Measurements from ENCODE around the gene ZC3H10. TPM values are rescaled to one million over a fixed set of nuclear protein-coding genes. Genes with fewer than 3 reads are reported as not detected.
"Not testable (repeated sequence)": the region's sequence is repeated elsewhere in the genome, so short reads cannot be mapped to it uniquely, and the experiment has no call there.

ZC3H10 gene, protein sequence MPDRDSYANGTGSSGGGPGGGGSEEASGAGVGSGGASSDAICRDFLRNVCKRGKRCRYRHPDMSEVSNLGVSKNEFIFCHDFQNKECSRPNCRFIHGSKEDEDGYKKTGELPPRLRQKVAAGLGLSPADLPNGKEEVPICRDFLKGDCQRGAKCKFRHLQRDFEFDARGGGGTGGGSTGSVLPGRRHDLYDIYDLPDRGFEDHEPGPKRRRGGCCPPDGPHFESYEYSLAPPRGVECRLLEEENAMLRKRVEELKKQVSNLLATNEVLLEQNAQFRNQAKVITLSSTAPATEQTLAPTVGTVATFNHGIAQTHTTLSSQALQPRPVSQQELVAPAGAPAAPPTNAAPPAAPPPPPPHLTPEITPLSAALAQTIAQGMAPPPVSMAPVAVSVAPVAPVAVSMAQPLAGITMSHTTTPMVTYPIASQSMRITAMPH
- total RNA-seq, result 5.0 to 11.2 TPM (median 8.0 TPM) in 3 replicates
- long read RNA-seq, full-length matches to known transcripts, result 16 of 16 reads
- long read RNA-seq, partial matches to known transcripts, result 0 of 16 reads
- long read RNA-seq, other reads (novel, unspliced or antisense), result 0 of 16 reads

GRCh38 chr12:56117778-56118687 lies at the start of gene ZC3H10:
TSS of gene ZC3H10 (plus strand) at chr12:56118266. CDS start at chr12:56120563, 2,297 bp downstream.
- TF ChIP-seq CTCF (IDR thresholded peaks at IDR 0.05), result peak; percentile 78
- peaks cover 14% of the 10 kb centered on the region for H3K36me3 Mint-ChIP-seq (ENCODE audit: low read depth)

DNA sequence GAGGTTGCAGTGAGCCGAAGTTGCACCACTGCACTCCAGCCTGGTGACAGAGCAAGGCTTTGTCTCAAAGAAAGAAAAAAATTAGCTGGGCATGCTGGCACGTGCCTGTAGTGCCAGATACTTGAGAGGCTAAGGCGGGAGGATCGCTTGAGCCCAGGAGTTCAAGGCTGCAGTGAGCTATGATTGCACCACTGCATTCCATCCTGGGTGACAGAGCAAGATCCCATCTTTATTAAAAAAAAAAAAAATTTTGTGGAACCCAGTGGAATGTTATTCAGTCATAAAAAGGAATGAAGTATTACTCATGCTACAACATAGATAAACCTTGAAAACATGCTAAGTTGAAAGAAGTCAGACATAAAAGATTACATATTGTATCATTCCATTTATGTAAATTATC lies 46.4 kb upstream of the ZC3H10 start:
- Mint-ChIP-seq H3K27me3 (ENCODE audit: low read depth) (no peaks in the 10 kb centered on the region), H3K4me3 (ENCODE audit: unreplicated experiment) (no peak overlapping the region), H3K36me3 (ENCODE audit: low read depth) (no peaks in the 10 kb centered on the region), H3K27ac (ENCODE audit: unreplicated experiment) (no peak overlapping the region), H3K9me3 (ENCODE audit: low read depth) (no peaks in the 10 kb centered on the region), H3K4me1 (ENCODE audit: low read depth) (no peaks in the 10 kb centered on the region)
- TF ChIP-seq CTCF (IDR thresholded peaks at IDR 0.05), result no peak
- no peak for DNase-seq (ENCODE audit: low spot score)

More at GRCh38 chr12:56117778-56118687, at the start of gene ZC3H10:
- Mint-ChIP-seq H3K27ac (ENCODE audit: unreplicated experiment) (peak within 1 kb of the TSS; percentile 100), H3K27me3 (ENCODE audit: low read depth) (no peaks in the 10 kb centered on the region), H3K4me1 (ENCODE audit: low read depth) (peaks cover 33% of the 10 kb centered on the region), H3K9me3 (ENCODE audit: low read depth) (no peaks in the 10 kb centered on the region), H3K4me3 (ENCODE audit: unreplicated experiment) (peak within 1 kb of the TSS; percentile 89)
- peak; percentile 99 for DNase-seq (ENCODE audit: low spot score)

DNA sequence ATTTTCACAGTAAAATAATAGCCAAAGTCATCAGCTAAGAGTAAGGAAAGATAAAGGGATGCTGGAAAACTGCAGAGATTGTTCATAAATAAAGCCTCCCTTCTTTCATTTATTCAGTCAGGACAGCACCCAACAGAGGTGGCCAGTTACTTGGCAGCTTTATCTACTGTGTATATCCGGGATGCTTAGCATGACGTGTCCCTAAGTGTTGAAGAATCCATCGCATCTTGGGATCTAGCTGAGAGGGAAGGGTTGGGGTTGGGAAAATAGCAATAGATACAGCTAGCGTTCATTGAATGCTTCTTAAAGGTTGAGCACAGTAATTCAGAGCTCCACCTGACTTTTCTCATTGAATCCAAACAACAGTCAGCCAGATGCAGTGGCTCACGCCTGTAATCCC lies 43.7 kb upstream of the ZC3H10 start:
- no peak for TF ChIP-seq CTCF (IDR thresholded peaks at IDR 0.05)
- Mint-ChIP-seq H3K4me3 (ENCODE audit: unreplicated experiment) (no peak overlapping the region), H3K27ac (ENCODE audit: unreplicated experiment) (no peak overlapping the region), H3K27me3 (ENCODE audit: low read depth) (no peaks in the 10 kb centered on the region), H3K9me3 (ENCODE audit: low read depth) (no peaks in the 10 kb centered on the region), H3K36me3 (ENCODE audit: low read depth) (no peaks in the 10 kb centered on the region), H3K4me1 (ENCODE audit: low read depth) (peaks cover 7% of the 10 kb centered on the region)
- no peak for DNase-seq (ENCODE audit: low spot score)

- H3K27ac Mint-ChIP-seq (ENCODE audit: unreplicated experiment); H3K27me3 Mint-ChIP-seq (ENCODE audit: low read depth); H3K9me3 Mint-ChIP-seq (ENCODE audit: low read depth); H3K4me3 Mint-ChIP-seq (ENCODE audit: unreplicated experiment); H3K36me3 Mint-ChIP-seq (ENCODE audit: low read depth): not testable (repeated sequence)
- peak; percentile 1 for DNase-seq (ENCODE audit: low spot score)
- H3K4me1 Mint-ChIP-seq (ENCODE audit: low read depth), result peaks cover 11% of the 10 kb centered on the region
Measured at GRCh38 chr12:56077966-56078365, 40.1 kb upstream of the ZC3H10 start.

- H3K9me3 Mint-ChIP-seq (ENCODE audit: low read depth), result no peaks in the 10 kb centered on the region
- H3K4me1 Mint-ChIP-seq (ENCODE audit: low read depth), result peaks cover 11% of the 10 kb centered on the region
- no peaks in the 10 kb centered on the region for H3K36me3 Mint-ChIP-seq (ENCODE audit: low read depth)
- H3K27ac Mint-ChIP-seq (ENCODE audit: unreplicated experiment), result peak overlapping the region; percentile 70
- peaks cover 3% of the 10 kb centered on the region for H3K27me3 Mint-ChIP-seq (ENCODE audit: low read depth)
- no peak for DNase-seq (ENCODE audit: low spot score)
- peak overlapping the region; percentile 77 for H3K4me3 Mint-ChIP-seq (ENCODE audit: unreplicated experiment)
- TF ChIP-seq CTCF (IDR thresholded peaks at IDR 0.05), result no peak
Measured at GRCh38 chr12:56078427-56078826, 39.6 kb upstream of the ZC3H10 start.

Measured in chondrocyte (in vitro differentiated cells).